Small intestine (tissue), 7 donors: ENCODE data around the gene RBM19. TPM values are rescaled to one million over a fixed set of nuclear protein-coding genes. Genes with fewer than 3 reads are reported as not detected.

Source experiments
- DNase-seq, 2 donors: peaks; one replicate each; pipeline versions ENCODE4 v3.0.0 to v3.0.0-alpha.2; 2013
- FAIRE-seq: peaks from 2 replicates; lab custom pipeline; 2012; peaks lifted over from hg19 to GRCh38; lab: Jason Lieb, UNC
- H3K27ac ChIP-seq, 3 donors: one replicate each; pipeline ENCODE4 v1.5.1; 2013; ENCODE audit warnings: low read length in 2 of 3, mild to moderate bottlenecking in 2 of 3, control low read depth in 1 of 3, inconsistent platforms in 1 of 3, low read depth in 1 of 3, moderate library complexity in 1 of 3
- H3K27me3 ChIP-seq, 3 donors: one replicate each; pipeline ENCODE4 v1.6.1; 2013; ENCODE audit warnings: low read length in 3 of 3, inconsistent platforms in 1 of 3; ENCODE audit not compliant: control insufficient read depth in 3 of 3, insufficient read depth in 3 of 3
- H3K36me3 ChIP-seq, 3 donors: one replicate each; pipeline ENCODE4 v1.6.1; 2013; ENCODE audit warnings: low read length in 3 of 3, inconsistent platforms in 1 of 3, low read depth in 1 of 3, mild to moderate bottlenecking in 1 of 3, moderate library complexity in 1 of 3; ENCODE audit not compliant: control insufficient read depth in 3 of 3, insufficient read depth in 2 of 3
- H3K4me1 ChIP-seq, 3 donors: one replicate each; pipeline ENCODE4 v1.6.1; 2013; ENCODE audit warnings: low read length in 2 of 3, inconsistent platforms in 1 of 3, low read depth in 1 of 3, mild to moderate bottlenecking in 1 of 3, moderate library complexity in 1 of 3; ENCODE audit not compliant: control insufficient read depth in 3 of 3, insufficient read depth in 2 of 3
- H3K4me3 ChIP-seq, 3 donors: one replicate each; pipeline ENCODE4 v1.5.1; 2013; ENCODE audit warnings: low read length in 3 of 3, control low read depth in 1 of 3, inconsistent platforms in 1 of 3, low read depth in 1 of 3, mild to moderate bottlenecking in 1 of 3, moderate library complexity in 1 of 3
- H3K9me3 ChIP-seq, 2 donors: one replicate each; pipeline ENCODE4 v1.6.1; 2013; ENCODE audit warnings: low read depth in 1 of 2, low read length in 1 of 2; ENCODE audit not compliant: control insufficient read depth in 2 of 2, insufficient read depth in 1 of 2
- WGBS, 3 donors: extraction: QIAGEN DNeasy Blood & Tissue Kit; methylation state at CpG; one replicate each; pipeline ENCODE4 v1.1.7; 2013; 5-methylcytosine and 5-hydroxymethylcytosine counted together
- polyA plus RNA-seq, 4 donors: library from polyadenylated mRNA; stranded (reverse) in 3 of 4; unstranded in 1 of 4; fragments of 200-250 nt in 3 of 4; fragments of 120-200 nt in 1 of 4; gene quantifications; one replicate each; pipeline versions ENCODE4 v1.2.1 to v1.2.3, GENCODE V29; 2013
- donor health status: healthy with polysubstance abuse.
- donor health status: control.
- donor health status: control.
- donor health status: Bipolar disorder and iron deficiency.
- donor health status: healthy.

Gene RBM19
- polyA plus RNA-seq, 4 donors = 10.0 to 23.5 (median 14.6) TPM

DNA sequence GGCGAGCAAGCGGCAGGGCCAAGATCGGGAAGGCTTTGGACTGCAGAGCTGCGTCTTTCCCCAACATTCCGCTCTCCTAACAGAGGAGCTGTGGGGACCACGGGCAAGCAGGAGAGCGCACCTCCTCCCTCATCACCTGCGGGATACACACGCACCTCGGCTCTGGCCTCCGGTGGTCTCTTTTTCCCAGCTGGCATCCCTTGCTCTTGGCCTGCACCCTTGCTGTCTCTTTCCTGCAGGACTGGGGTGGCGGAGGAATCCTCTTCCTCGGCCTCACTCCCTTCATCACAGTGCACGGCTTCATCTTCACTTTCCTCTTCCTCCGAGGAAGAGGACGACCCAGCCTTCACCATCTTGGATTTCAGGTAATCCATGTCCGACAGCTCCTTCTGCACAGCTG lies 8.5 kb downstream of the RBM19 start:
- FAIRE-seq (no peak), DNase-seq (no peak)
- Histone ChIP-seq H3K27ac (no peak overlapping the region), H3K36me3 (peaks cover 23 to 61% (median 25%) of the 10 kb centered on the region in 3 donors), H3K27me3 (no peaks in the 10 kb centered on the region), H3K4me1 (no peaks in the 10 kb centered on the region), H3K4me3 (no peak overlapping the region), H3K9me3 (no peaks in the 10 kb centered on the region)
- WGBS, 3 donors = 85 to 94% (median 89%) methylated on average over 17 of the region's 17 CpGs

DNA sequence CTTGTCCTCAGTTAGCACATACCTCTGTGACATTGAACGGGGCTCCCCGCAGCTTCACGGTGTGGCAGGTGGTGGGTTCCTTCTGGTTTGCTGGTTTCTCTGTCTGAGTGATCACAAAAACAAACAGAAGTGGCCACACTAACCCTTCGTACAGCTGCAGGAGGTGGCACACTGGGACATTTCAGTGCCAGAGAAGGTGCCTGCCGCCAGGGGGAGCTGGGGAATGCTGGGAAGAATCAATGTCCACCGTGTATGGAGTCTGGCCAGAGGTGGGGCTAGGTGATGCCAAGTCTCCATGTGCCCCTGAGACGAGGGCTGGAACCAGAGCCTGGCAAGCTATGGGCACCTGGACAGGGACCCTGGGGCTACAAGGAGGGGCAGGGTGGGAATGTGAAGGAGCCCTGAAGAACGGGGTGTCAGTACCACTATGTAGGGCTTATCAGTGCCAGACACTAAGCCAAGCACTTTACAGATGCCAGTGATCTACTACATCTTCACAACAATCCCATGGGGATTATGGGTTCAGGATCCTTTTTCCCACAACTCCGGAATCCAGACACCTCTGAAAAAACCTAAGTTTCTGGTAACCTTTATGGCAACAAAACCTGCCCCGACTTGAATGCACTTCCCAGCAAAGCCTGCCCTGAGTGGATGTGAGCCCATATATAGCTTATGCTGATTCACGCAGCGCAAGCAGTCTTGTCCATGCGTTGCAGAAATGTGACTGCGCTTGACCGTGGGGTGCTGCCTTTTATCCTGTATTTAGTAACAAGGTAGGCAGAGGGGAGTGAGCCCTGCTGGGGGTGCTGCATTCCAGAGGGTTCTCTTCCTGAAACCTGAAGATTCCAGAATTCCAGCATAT lies 10.8 kb downstream of the RBM19 start:
- peaks cover 21 to 61% (median 23%) of the 10 kb centered on the region in 3 donors for H3K36me3 ChIP-seq
- H3K27ac ChIP-seq = no peak overlapping the region
- DNase-seq (peak in 1 of 2 donors; percentile 44), FAIRE-seq (no peak)
- WGBS, 3 donors = 80 to 83% (median 80%) methylated on average over 15 of the region's 15 CpGs
- H3K9me3 ChIP-seq = no peaks in the 10 kb centered on the region
- no peaks in the 10 kb centered on the region for H3K4me1 ChIP-seq
- no peak overlapping the region for H3K4me3 ChIP-seq
- H3K27me3 ChIP-seq = no peaks in the 10 kb centered on the region

DNA sequence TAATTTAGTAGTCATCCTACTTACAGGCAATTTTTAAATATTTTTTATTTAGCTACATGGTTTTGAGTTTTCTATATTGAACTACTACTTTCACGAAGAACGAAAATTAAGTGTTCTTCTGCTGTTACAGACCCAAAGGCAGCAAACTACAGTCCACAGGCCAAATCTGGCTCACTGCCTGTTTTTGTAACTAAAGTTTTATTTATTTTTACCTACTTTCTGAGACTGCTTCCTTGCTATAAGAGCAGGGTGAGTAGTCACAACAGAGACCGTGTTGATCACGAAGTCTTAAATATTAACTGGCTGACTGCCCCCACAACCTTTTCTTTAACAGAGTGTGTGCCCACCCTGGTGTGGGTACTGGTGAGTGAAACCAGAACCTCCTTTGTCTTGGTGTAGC lies 11.6 kb downstream of the RBM19 start:
- Histone ChIP-seq H3K36me3 (peaks cover 18 to 58% (median 23%) of the 10 kb centered on the region in 3 donors), H3K27ac (no peak overlapping the region), H3K4me3 (no peak overlapping the region), H3K27me3 (no peaks in the 10 kb centered on the region), H3K9me3 (no peaks in the 10 kb centered on the region), H3K4me1 (no peaks in the 10 kb centered on the region)
- FAIRE-seq (no peak), DNase-seq (no peak)
- WGBS, 3 donors = 86 to 96% (median 93%) methylated on average over 4 of the region's 4 CpGs

DNA sequence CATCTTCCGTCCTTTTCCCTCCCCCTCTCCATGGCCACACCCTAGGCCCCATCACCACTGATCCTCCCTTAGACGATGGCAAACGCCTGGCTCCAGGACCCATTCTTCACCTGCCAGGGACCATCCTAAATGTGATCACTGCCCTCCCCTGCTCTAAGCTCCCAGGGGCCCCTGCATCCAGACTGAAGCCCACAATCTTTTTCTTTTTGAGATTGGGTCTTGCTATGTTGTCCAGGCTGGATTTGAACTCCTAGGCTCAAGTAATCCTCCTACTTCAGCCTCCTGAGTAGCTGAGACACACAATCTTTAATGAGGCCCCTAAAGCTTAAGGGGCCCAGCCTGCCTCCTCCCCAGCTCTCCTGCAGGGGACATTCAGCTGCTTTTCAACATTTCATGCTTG lies 15.3 kb downstream of the RBM19 start:
- 87 to 91% (median 89%) methylated on average over 3 of the region's 3 CpGs for WGBS, 3 donors
- H3K4me3 ChIP-seq = no peak overlapping the region
- FAIRE-seq (no peak), DNase-seq (no peak)
- H3K4me1 ChIP-seq = no peaks in the 10 kb centered on the region
- H3K36me3 ChIP-seq = peaks cover 18 to 61% (median 23%) of the 10 kb centered on the region in 3 donors
- H3K9me3 ChIP-seq = no peaks in the 10 kb centered on the region
- H3K27me3 ChIP-seq = no peaks in the 10 kb centered on the region
- H3K27ac ChIP-seq = no peak overlapping the region

DNA sequence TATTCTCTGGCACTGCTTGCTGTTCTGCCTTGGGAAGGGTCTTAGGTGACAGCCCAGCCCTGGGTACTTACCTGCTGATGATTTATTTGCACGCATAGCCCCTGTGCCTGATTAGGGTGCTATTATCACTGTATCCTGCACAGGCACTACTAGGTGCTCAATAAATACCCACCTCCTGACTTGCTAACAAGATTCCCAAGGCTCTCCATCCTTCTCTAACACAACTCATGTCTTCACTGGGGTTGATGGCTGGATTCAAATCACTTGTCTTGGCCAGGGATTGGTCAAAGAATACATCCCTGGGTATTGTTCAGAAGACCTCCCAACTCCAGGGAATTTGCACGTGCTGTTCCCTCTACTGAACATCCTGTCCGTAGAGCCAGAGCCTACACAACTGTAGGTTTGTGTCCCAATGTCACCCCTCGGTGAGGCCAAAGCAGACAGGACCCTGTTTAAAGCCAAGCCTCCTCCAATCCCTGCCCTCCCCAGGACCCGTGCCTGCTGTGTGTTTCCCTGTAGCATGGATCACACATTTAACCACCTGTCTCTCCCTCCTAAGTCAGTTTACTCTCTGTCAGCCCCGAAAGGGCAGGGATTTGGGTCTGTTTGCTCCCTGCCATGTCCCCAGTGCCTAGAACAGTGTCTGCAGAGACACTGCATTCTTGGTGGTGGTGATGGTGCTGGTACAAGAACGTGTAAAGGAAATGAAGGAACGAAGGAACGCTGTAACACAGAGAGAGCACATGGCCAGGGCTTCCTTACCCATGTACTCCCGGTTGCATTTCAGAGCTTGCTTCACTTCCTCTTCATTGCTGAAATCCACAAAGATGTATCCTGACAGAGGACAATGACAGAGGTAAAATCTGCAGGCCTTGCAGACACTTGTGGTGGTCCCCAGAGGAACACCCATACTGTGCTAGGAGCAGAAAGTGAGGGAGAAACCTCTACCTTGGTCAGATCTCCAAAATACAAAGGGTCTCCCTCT lies 16.5 kb downstream of the RBM19 start:
- no peak overlapping the region for H3K27ac ChIP-seq
- H3K27me3 ChIP-seq = no peaks in the 10 kb centered on the region
- no peak overlapping the region for H3K4me3 ChIP-seq
- WGBS, 3 donors = 91 to 97% (median 96%) methylated on average over 10 of the region's 10 CpGs
- no peaks in the 10 kb centered on the region for H3K4me1 ChIP-seq
- DNase-seq = no peak
- H3K36me3 ChIP-seq = peaks cover 15 to 59% (median 29%) of the 10 kb centered on the region in 3 donors
- FAIRE-seq = no peak
- no peaks in the 10 kb centered on the region for H3K9me3 ChIP-seq

DNA sequence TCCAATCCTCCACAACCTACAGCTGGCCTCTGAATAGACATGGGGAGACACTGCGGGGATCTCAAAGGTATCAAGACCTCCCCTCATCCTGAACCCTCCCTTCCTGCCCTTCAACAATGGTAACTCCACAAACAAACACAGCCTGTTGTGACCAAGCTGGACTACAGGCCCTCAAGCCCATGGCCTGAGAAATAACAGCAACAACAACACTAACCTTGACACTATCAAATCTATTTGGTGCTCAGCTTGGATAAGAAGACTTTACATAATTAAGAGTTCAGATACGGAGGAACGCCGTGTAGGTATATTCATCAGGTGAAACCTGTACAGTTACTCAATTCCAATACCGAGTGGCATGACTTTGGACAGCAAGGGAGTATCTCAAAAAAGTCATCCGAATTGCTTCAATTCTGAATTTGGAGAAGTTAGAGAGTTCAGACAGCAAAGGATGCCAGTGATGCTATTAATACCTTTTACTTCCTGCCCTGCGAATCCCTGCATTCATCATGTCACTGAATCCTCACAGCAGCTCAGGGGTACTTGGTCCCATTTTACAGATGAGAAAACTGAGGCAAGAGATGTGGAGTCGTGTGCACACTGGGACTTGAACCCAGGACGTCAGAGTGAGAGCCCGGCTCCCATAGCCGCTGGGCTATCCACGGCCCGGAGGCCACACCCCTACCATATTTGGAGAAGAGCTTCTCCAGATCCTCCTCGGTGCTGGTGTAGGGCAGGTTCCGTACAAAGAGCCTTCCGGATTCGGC lies 17.8 kb downstream of the RBM19 start:
- no peak overlapping the region for H3K27ac ChIP-seq
- FAIRE-seq (no peak), DNase-seq (no peak)
- WGBS, 3 donors = 88 to 95% (median 93%) methylated on average over 17 of the region's 17 CpGs
- H3K9me3 ChIP-seq = no peaks in the 10 kb centered on the region
- H3K4me3 ChIP-seq = no peak overlapping the region
- H3K4me1 ChIP-seq = no peaks in the 10 kb centered on the region
- peaks cover 15 to 60% (median 29%) of the 10 kb centered on the region in 3 donors for H3K36me3 ChIP-seq
- no peaks in the 10 kb centered on the region for H3K27me3 ChIP-seq

DNA sequence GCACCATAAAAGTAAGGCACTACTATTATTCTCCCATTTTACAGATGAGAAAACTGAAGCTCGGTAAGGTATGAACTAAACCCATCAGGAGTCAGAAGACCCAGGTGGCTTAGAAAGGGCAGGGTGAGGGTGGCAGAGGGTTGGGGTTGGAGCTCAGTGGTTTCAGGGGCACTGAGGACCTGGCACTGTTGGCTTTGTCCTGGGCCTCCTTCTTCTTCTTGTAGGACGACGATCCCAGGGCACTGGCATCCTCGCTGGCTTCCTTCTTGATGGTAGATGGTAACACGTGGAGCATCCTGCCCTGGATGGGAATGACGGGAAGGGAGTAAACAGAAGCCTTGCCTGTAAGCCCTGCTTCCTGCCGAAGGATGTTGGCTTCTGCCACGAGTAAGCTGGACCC lies 19.9 kb downstream of the RBM19 start:
- H3K4me1 ChIP-seq = no peaks in the 10 kb centered on the region
- no peak overlapping the region for H3K4me3 ChIP-seq
- 95 to 97% (median 95%) methylated on average over 7 to 8 of the region's 8 CpGs for WGBS, 3 donors
- no peaks in the 10 kb centered on the region for H3K27me3 ChIP-seq
- no peak overlapping the region for H3K27ac ChIP-seq
- H3K9me3 ChIP-seq = no peaks in the 10 kb centered on the region
- FAIRE-seq (no peak), DNase-seq (no peak)
- H3K36me3 ChIP-seq = peaks cover 25 to 70% (median 39%) of the 10 kb centered on the region in 3 donors
